Measurements from ENCODE around the gene CADM1. TPM values are rescaled to one million over a fixed set of nuclear protein-coding genes. Genes with fewer than 3 reads are reported as not detected.

Gene CADM1
- total and polyA plus RNA-seq, 2 donors from 2014 or later: 24.0 to 33.5 TPM

- FAIRE-seq (no peak), DNase-seq (no peak)
- H3K4me1 ChIP-seq (ENCODE audit: control insufficient read depth in 2 of 3, insufficient read depth in 2 of 3, low read depth in 1 of 3, low read length in 3 of 3): peaks cover 0 to 9% (median 0%) of the 10 kb centered on the region in 3 donors
- TF ChIP-seq, protein P1, sequence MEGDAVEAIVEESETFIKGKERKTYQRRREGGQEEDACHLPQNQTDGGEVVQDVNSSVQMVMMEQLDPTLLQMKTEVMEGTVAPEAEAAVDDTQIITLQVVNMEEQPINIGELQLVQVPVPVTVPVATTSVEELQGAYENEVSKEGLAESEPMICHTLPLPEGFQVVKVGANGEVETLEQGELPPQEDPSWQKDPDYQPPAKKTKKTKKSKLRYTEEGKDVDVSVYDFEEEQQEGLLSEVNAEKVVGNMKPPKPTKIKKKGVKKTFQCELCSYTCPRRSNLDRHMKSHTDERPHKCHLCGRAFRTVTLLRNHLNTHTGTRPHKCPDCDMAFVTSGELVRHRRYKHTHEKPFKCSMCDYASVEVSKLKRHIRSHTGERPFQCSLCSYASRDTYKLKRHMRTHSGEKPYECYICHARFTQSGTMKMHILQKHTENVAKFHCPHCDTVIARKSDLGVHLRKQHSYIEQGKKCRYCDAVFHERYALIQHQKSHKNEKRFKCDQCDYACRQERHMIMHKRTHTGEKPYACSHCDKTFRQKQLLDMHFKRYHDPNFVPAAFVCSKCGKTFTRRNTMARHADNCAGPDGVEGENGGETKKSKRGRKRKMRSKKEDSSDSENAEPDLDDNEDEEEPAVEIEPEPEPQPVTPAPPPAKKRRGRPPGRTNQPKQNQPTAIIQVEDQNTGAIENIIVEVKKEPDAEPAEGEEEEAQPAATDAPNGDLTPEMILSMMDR (IDR thresholded peaks at IDR 0.05; ENCODE audit: borderline replicate concordance, extremely low read depth, insufficient read depth): no peak
- H3K27me3 ChIP-seq (ENCODE audit: control insufficient read depth, insufficient read depth, low read length): no peaks in the 10 kb centered on the region
- intact Hi-C loops (cut with DNase I): no loop called here
- peaks cover 0 to 2% (median 0%) of the 10 kb centered on the region in 3 donors for H3K36me3 ChIP-seq (ENCODE audit: control insufficient read depth in 2 of 3, insufficient read depth in 3 of 3, low read length in 3 of 3)
- H3K9me3 ChIP-seq (ENCODE audit: control insufficient read depth in 2 of 3, insufficient read depth in 1 of 3, low read length in 3 of 3): no peaks in the 10 kb centered on the region
- no peak overlapping the region for H3K4me3 ChIP-seq (ENCODE audit: low read length in 3 of 3)
- no peak overlapping the region for H3K27ac ChIP-seq (ENCODE audit: low read depth in 2 of 2, low read length in 2 of 2)
- H3K9ac ChIP-seq (ENCODE audit: low read length in 3 of 3): no peak overlapping the region
Observed at GRCh38 chr11:115206365-115207022, 297.7 kb downstream of the CADM1 start.

DNA sequence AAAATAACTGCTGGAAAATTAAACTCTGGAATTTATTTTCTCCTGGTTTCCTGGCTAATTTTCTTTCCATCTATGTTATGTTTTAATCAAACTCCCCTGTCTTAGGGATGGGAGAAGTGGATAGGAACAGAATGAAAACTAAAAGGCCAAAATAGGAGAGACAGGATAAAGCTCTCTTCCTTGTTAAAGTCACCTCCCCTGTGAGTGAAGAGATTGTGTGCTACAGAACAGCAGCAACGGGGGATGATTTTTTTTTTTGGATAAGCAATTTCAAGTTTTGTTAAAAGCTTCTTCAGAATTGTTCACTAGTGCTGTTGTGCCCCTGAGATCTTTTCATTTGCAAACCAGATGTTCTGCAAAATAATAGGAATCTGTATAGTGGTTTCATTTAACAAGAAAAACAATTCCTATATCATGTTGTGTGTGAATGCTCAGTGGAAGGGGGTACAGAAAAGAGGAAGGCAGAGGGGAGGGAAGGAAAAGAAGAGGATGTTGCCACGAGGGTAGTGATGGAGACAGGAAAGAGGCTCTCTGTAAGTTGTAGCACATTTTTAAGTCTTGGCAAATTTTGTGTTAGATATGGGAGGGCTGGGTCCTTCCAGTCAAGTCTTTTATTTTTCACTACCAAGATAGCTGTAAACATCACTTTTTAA is 301.2 kb downstream of the CADM1 start:
- H3K27me3 ChIP-seq (ENCODE audit: control insufficient read depth, insufficient read depth, low read length): no peaks in the 10 kb centered on the region
- no peak overlapping the region for H3K27ac ChIP-seq (ENCODE audit: low read depth in 2 of 2, low read length in 2 of 2)
- no peaks in the 10 kb centered on the region for H3K9me3 ChIP-seq (ENCODE audit: control insufficient read depth in 2 of 3, insufficient read depth in 1 of 3, low read length in 3 of 3)
- FAIRE-seq: no peak
- H3K4me1 ChIP-seq (ENCODE audit: control insufficient read depth in 2 of 3, insufficient read depth in 2 of 3, low read depth in 1 of 3, low read length in 3 of 3): peaks cover 0 to 17% (median 0%) of the 10 kb centered on the region in 3 donors
- H3K4me3 ChIP-seq (ENCODE audit: low read length in 3 of 3): no peak overlapping the region
- intact Hi-C loops (cut with DNase I): no loop called here
- no peak for DNase-seq
- no peaks in the 10 kb centered on the region for H3K36me3 ChIP-seq (ENCODE audit: control insufficient read depth in 2 of 3, insufficient read depth in 3 of 3, low read length in 3 of 3)
- TF ChIP-seq, protein P1 (IDR thresholded peaks at IDR 0.05; ENCODE audit: borderline replicate concordance, extremely low read depth, insufficient read depth): no peak
- H3K9ac ChIP-seq (ENCODE audit: low read length in 3 of 3): no peak overlapping the region

DNA sequence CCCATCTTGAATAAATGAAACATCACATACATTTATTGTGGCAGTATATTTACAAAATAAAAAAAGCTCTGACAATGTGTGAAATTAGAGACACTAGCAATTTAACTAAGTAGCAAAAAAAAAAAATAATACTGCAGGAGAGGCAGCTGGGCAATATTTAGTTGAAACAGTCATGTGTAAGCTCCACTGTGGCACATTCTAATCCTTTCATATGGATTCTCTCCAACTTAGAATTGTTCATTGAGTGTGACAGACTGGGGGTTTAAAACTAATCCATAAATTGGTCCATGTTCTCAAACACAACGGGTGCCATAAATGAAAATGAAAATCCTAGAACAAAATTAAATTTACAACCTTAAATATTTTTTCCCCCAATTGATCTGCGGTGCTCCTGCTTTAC is 302.1 kb downstream of the CADM1 start:
- H3K9ac ChIP-seq (ENCODE audit: low read length in 3 of 3): no peak overlapping the region
- intact Hi-C loops (cut with DNase I): no loop called here
- TF ChIP-seq, protein P1 (IDR thresholded peaks at IDR 0.05; ENCODE audit: borderline replicate concordance, extremely low read depth, insufficient read depth): no peak
- no peaks in the 10 kb centered on the region for H3K9me3 ChIP-seq (ENCODE audit: control insufficient read depth in 2 of 3, insufficient read depth in 1 of 3, low read length in 3 of 3)
- H3K36me3 ChIP-seq (ENCODE audit: control insufficient read depth in 2 of 3, insufficient read depth in 3 of 3, low read length in 3 of 3): no peaks in the 10 kb centered on the region
- H3K27me3 ChIP-seq (ENCODE audit: control insufficient read depth, insufficient read depth, low read length): no peaks in the 10 kb centered on the region
- FAIRE-seq (no peak), DNase-seq (no peak)
- H3K27ac ChIP-seq (ENCODE audit: low read depth in 2 of 2, low read length in 2 of 2): no peak overlapping the region
- H3K4me3 ChIP-seq (ENCODE audit: low read length in 3 of 3): no peak overlapping the region
- H3K4me1 ChIP-seq (ENCODE audit: control insufficient read depth in 2 of 3, insufficient read depth in 2 of 3, low read depth in 1 of 3, low read length in 3 of 3): peaks cover 0 to 10% (median 0%) of the 10 kb centered on the region in 3 donors
